ENCODE measurements around the gene TNIP3.

GRCh38 chr4:121088867-121089266, 75.3 kb downstream of the TNIP3 start:
- TF ChIP-seq, protein P1, sequence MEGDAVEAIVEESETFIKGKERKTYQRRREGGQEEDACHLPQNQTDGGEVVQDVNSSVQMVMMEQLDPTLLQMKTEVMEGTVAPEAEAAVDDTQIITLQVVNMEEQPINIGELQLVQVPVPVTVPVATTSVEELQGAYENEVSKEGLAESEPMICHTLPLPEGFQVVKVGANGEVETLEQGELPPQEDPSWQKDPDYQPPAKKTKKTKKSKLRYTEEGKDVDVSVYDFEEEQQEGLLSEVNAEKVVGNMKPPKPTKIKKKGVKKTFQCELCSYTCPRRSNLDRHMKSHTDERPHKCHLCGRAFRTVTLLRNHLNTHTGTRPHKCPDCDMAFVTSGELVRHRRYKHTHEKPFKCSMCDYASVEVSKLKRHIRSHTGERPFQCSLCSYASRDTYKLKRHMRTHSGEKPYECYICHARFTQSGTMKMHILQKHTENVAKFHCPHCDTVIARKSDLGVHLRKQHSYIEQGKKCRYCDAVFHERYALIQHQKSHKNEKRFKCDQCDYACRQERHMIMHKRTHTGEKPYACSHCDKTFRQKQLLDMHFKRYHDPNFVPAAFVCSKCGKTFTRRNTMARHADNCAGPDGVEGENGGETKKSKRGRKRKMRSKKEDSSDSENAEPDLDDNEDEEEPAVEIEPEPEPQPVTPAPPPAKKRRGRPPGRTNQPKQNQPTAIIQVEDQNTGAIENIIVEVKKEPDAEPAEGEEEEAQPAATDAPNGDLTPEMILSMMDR (IDR thresholded peaks at IDR 0.05): no peak
- no peak for TF ChIP-seq EZH2 (IDR thresholded peaks at IDR 0.05; ENCODE audit: borderline replicate concordance, insufficient read depth, low read depth, low read length, poor library complexity, severe bottlenecking)
